Right atrium auricular region (tissue), 2 donors: Measurements from ENCODE around the gene NSMCE4A. TPM values are rescaled to one million over a fixed set of nuclear protein-coding genes. Genes with fewer than 3 reads are reported as not detected.
"Not testable (repeated sequence)": the region's sequence is repeated elsewhere in the genome, so short reads cannot be mapped to it uniquely, and the experiment has no call there.

Source experiments
- DNase-seq: peaks from one replicate; pipeline ENCODE4 v3.0.0-alpha.2; 2019; ENCODE audit warnings: low spot score
- H3K27ac ChIP-seq, 2 donors: fragments of 200-600 bp; sonication (generic); 1 replicate in 1 of 2; 2 replicates in 1 of 2; pipeline ENCODE4 v1.5.1; 2016 to 2019
- H3K27me3 ChIP-seq, 2 donors: fragments of 200-600 bp; sonication (generic); one replicate each; pipeline versions ENCODE4 v1.5.1 to v1.6.0; 2017 to 2019
- H3K36me3 ChIP-seq: fragments of 200-600 bp; sonication (generic); one replicate; pipeline ENCODE4 v1.5.1; 2016
- H3K4me1 ChIP-seq, 2 donors: fragments of 200-600 bp; sonication (generic); one replicate each; pipeline versions ENCODE4 v1.5.1 to v1.6.0; 2017 to 2019
- H3K4me3 ChIP-seq, 2 donors: fragments of 200-600 bp; sonication (generic); 1 replicate in 1 of 2; 2 replicates in 1 of 2; pipeline ENCODE4 v1.5.1; 2017 to 2019; ENCODE audit warnings: mild to moderate bottlenecking in 1 of 2, moderate library complexity in 1 of 2
- H3K9me3 ChIP-seq, 2 donors: fragments of 200-600 bp; sonication (generic); one replicate each; pipeline ENCODE4 v1.5.1; 2019
- total RNA-seq, 2 donors: library from RNA; depleted of rRNA; stranded (reverse); fragments of >200 nt; gene quantifications; one replicate each; pipeline ENCODE4 v1.1.0, GENCODE V29; 2016
- TF ChIP-seq, protein P1 (sequence below), 2 donors: fragments of 200-600 bp; sonication (generic); IDR thresholded peaks; one replicate each; pipeline ENCODE4 v1.5.1; 2019; ENCODE audit warnings: antibody characterized with exemption in 2 of 2

Gene NSMCE4A
- total RNA-seq, 2 donors from 2014 or later: 34.2 to 34.9 TPM

DNA sequence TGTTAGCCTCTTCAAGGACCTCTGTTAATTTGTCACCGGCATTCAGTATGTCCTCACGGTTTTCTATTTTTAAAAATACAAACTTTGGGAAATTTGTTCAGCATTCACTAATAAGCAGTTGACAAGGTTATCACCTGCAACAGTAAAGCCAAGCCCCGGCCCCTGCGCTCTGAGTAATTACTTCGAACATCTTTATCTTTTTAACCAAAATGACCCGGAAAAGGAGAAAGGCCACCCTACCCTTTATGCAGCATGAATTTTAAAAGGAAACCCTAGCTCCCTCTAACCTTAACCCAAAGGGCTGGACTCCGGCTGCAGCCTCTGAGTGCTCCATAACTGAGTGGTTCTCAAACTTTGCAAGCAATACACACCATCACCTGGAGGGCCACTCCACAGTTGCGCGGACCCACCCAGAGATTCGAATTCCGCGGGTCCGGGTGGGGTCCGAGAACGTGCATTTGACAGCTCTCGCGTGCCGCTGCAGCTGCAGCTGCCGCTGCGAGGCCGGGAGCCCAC, 940 bp downstream of the NSMCE4A start:
- no peaks in the 10 kb centered on the region for H3K9me3 ChIP-seq
- H3K27ac ChIP-seq: peak overlapping the region; percentile 93 to 97
- H3K36me3 ChIP-seq: peaks cover 18% of the 10 kb centered on the region
- H3K4me1 ChIP-seq: peaks cover 0 to 20% of the 10 kb centered on the region in 2 donors
- TF ChIP-seq, protein P1, sequence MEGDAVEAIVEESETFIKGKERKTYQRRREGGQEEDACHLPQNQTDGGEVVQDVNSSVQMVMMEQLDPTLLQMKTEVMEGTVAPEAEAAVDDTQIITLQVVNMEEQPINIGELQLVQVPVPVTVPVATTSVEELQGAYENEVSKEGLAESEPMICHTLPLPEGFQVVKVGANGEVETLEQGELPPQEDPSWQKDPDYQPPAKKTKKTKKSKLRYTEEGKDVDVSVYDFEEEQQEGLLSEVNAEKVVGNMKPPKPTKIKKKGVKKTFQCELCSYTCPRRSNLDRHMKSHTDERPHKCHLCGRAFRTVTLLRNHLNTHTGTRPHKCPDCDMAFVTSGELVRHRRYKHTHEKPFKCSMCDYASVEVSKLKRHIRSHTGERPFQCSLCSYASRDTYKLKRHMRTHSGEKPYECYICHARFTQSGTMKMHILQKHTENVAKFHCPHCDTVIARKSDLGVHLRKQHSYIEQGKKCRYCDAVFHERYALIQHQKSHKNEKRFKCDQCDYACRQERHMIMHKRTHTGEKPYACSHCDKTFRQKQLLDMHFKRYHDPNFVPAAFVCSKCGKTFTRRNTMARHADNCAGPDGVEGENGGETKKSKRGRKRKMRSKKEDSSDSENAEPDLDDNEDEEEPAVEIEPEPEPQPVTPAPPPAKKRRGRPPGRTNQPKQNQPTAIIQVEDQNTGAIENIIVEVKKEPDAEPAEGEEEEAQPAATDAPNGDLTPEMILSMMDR (IDR thresholded peaks at IDR 0.05): no peak
- no peak for DNase-seq
- H3K27me3 ChIP-seq: no peaks in the 10 kb centered on the region
- H3K4me3 ChIP-seq: peak overlapping the region; percentile 74 to 80

DNA sequence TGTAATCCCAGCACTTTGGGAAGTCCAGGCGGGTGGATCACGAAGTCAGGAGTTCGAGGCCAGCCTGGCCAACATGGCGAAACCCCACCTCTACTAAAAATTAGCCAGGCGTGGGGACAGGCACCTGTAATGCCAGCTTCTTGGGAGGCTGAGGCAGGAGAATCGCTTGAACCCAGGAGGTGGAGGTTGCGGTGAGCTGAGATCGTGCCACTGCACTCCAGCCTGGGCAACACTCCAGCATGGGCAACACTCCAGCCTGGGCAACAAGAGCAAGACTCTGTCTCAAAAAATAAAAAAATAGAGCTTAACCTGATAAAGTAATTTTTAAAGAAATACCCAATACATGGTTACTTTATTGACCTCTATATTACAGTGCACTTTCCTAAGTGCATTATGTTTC, 5.9 kb downstream of the NSMCE4A start:
- H3K36me3 ChIP-seq: peaks cover 64% of the 10 kb centered on the region
- DNase-seq, H3K9me3 ChIP-seq, H3K27ac ChIP-seq, H3K4me3 ChIP-seq, H3K27me3 ChIP-seq: not testable (repeated sequence)
- peaks cover 0 to 10% of the 10 kb centered on the region in 2 donors for H3K4me1 ChIP-seq

- no peak overlapping the region for H3K27ac ChIP-seq
- no peaks in the 10 kb centered on the region for H3K9me3 ChIP-seq
- no peak overlapping the region for H3K4me3 ChIP-seq
- TF ChIP-seq, protein P1 (IDR thresholded peaks at IDR 0.05): no peak
- H3K36me3 ChIP-seq: peaks cover 70% of the 10 kb centered on the region
- no peaks in the 10 kb centered on the region for H3K27me3 ChIP-seq
- DNase-seq: no peak
- no peaks in the 10 kb centered on the region for H3K4me1 ChIP-seq
Measured at GRCh38 chr10:121965996-121966395, 9.0 kb downstream of the NSMCE4A start.

- TF ChIP-seq, protein P1 (IDR thresholded peaks at IDR 0.05): no peak
- H3K27me3 ChIP-seq: no peaks in the 10 kb centered on the region
- no peak for DNase-seq
- no peaks in the 10 kb centered on the region for H3K9me3 ChIP-seq
- no peak overlapping the region for H3K27ac ChIP-seq
- peaks cover 54% of the 10 kb centered on the region for H3K36me3 ChIP-seq
- no peak overlapping the region for H3K4me3 ChIP-seq
- H3K4me1 ChIP-seq: no peaks in the 10 kb centered on the region
Measured at GRCh38 chr10:121961456-121961855, 13.6 kb downstream of the NSMCE4A start.

DNA sequence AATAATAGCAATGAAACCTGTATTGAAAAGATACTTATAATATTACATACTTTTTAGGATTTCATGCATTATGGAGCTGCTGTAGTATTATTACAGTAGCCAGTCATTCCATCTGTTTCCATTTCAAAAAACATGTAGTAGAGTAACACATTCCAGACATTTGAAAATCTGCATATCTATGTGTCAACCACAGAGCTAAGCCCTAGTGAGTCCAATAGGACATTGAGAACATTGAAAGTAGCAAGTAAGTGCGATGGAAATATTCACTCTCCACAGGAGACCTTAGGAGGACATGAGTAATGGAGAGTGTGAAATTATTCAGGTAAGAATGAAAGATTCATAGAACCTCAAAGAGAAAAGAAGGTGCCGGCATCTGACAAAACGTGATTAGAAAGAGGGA, 15.3 kb downstream of the NSMCE4A start:
- DNase-seq: no peak
- TF ChIP-seq, protein P1 (IDR thresholded peaks at IDR 0.05): no peak
- Histone ChIP-seq H3K4me3 (no peak overlapping the region), H3K27ac (no peak overlapping the region), H3K9me3 (no peaks in the 10 kb centered on the region), H3K36me3 (peaks cover 45% of the 10 kb centered on the region), H3K27me3 (no peaks in the 10 kb centered on the region), H3K4me1 (no peaks in the 10 kb centered on the region)

DNA sequence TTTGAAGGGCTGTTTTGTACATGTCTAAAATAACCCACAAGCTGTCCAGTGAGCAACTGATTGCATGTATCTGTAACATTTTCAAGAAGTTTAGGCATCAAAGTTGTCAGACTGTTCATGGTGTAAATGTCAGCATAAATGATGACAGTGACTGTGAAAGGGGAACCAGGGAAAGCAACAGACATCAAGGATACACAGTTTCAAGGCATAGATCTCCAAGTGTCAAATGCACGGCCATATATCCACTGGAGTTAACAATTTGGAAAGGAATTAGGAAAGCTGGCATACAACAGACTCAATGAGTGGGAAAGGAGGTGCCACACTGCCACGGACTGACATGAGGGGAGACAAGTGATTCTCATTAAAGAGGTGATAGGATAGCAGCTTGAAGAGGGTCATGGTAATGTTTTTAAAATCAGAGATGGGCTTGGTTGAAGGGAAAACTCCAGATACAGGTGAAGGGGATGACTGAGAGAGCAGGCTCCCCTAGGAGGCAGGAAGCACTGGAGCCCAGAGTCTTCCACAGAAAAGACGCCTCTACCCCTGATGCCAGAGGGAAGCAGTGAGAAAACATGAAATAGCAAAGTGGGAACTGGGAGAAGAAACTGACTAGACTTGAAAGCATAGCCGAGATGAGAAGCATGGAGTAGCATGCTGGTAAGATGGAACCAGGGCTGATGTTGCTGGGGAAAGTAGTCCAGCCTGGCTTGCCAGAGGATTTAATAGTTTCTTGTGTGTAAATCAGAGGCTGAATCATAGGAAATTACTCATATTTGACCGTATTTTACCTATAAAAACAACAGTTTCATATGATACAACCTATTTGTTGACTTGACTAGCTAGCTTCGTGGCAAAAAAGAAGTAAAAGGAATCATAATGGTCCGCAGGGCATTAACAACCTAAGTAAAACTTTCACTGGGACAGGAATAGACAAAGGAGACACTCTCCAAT, 18.6 kb downstream of the NSMCE4A start:
- H3K27me3 ChIP-seq: no peaks in the 10 kb centered on the region
- peaks cover 38% of the 10 kb centered on the region for H3K36me3 ChIP-seq
- no peaks in the 10 kb centered on the region for H3K9me3 ChIP-seq
- no peak overlapping the region for H3K27ac ChIP-seq
- no peaks in the 10 kb centered on the region for H3K4me1 ChIP-seq
- H3K4me3 ChIP-seq: no peak overlapping the region
- DNase-seq: no peak
- TF ChIP-seq, protein P1 (IDR thresholded peaks at IDR 0.05): no peak
